GM23338 (cell line): ENCODE measurements around the gene AFM. TPM values are rescaled to one million over a fixed set of nuclear protein-coding genes. Genes with fewer than 3 reads are reported as not detected.

Experiments
- ATAC-seq: fragments of 200-7000 bp; cut with Tn5 transposase; 3 replicates; pipeline ENCODE4 v1.9.1; 2020
- DNase-seq: peaks from one replicate; pipeline ENCODE4 v3.0.0-alpha.2; 2015; ENCODE audit warnings: low spot score
- H2AFZ ChIP-seq: fragments of 200-600 bp; sonication (generic); 2 replicates; pipeline ENCODE4 v1.8.0; 2016; ENCODE audit warnings: antibody characterized with exemption, mild to moderate bottlenecking, moderate library complexity
- H3F3A ChIP-seq: fragments of 200-600 bp; sonication (generic); replicated peaks from 2 replicates; pipeline ENCODE4 v1.8.0; 2017; ENCODE audit warnings: antibody characterized with exemption, mixed run types, low read depth
- H3K27ac ChIP-seq: fragments of 200-600 bp; sonication (generic); 2 replicates; pipeline ENCODE4 v1.6.1; 2016; ENCODE audit warnings: low read depth
- H3K27me3 ChIP-seq: fragments of 200-600 bp; sonication (generic); 2 replicates; pipeline ENCODE4 v1.8.0; 2016; ENCODE audit warnings: mild to moderate bottlenecking, mixed run types, moderate library complexity; ENCODE audit not compliant: insufficient read depth
- H3K36me3 ChIP-seq: fragments of 200-600 bp; sonication (generic); 2 replicates; pipeline ENCODE4 v1.8.0; 2016; ENCODE audit warnings: mild to moderate bottlenecking; ENCODE audit not compliant: insufficient read depth
- H3K4me1 ChIP-seq: fragments of 200-600 bp; sonication (generic); 2 replicates; pipeline ENCODE4 v1.8.0; 2016; ENCODE audit warnings: mild to moderate bottlenecking, moderate library complexity; ENCODE audit not compliant: insufficient read depth
- H3K4me2 ChIP-seq: fragments of 200-600 bp; sonication (generic); 2 replicates; pipeline ENCODE4 v1.7.1; 2017; ENCODE audit warnings: mixed run types
- H3K4me3 ChIP-seq: fragments of 200-600 bp; sonication (generic); 2 replicates; pipeline ENCODE4 v1.6.1; 2016; ENCODE audit warnings: mixed run types
- H3K79me2 ChIP-seq: fragments of 200-600 bp; sonication (generic); replicated peaks from 2 replicates; pipeline ENCODE4 v1.8.0; 2017; ENCODE audit warnings: mild to moderate bottlenecking; ENCODE audit not compliant: insufficient read depth
- H3K9me2 ChIP-seq: fragments of 200-600 bp; sonication (generic); 2 replicates; pipeline ENCODE4 v1.8.0; 2017; ENCODE audit not compliant: insufficient read depth
- H4K20me1 ChIP-seq: fragments of 200-600 bp; sonication (generic); replicated peaks from 2 replicates; pipeline ENCODE4 v1.8.0; 2017; ENCODE audit warnings: mild to moderate bottlenecking; ENCODE audit not compliant: insufficient read depth
- H3K27ac Mint-ChIP-seq: 2 replicates; pipeline ENCODE4 v1.8.0; 2020; ENCODE audit warnings: inconsistent platforms, mild to moderate bottlenecking, moderate library complexity, mixed read lengths
- H3K27me3 Mint-ChIP-seq: 3 replicates; pipeline ENCODE4 v1.8.0; 2022; ENCODE audit warnings: low read depth, mild to moderate bottlenecking, moderate library complexity, mixed read lengths, inconsistent platforms; ENCODE audit not compliant: insufficient read depth, poor library complexity
- H3K36me3 Mint-ChIP-seq: 3 replicates; pipeline ENCODE4 v1.8.0; 2021; ENCODE audit warnings: low read depth, mild to moderate bottlenecking, inconsistent platforms, moderate library complexity, mixed read lengths
- H3K4me1 Mint-ChIP-seq: 3 replicates; pipeline ENCODE4 v1.8.0; 2020; ENCODE audit warnings: mild to moderate bottlenecking, inconsistent platforms, mixed read lengths
- H3K4me3 Mint-ChIP-seq: 3 replicates; pipeline ENCODE4 v1.8.0; 2021; ENCODE audit warnings: moderate library complexity, mild to moderate bottlenecking, inconsistent platforms, mixed read lengths
- H3K9me3 Mint-ChIP-seq: 3 replicates; pipeline ENCODE4 v1.8.0; 2020; ENCODE audit warnings: moderate library complexity, mild to moderate bottlenecking, inconsistent platforms, mixed read lengths
- CREB1 ChIP-seq: fragments of 250-450 bp; sonication (Bioruptor Pico); IDR thresholded peaks from 2 replicates; pipeline ENCODE4 v1.5.0; 2020; ENCODE audit warnings: low read depth, mild to moderate bottlenecking, moderate library complexity
- ZNF114 ChIP-seq: fragments of 250-450 bp; sonication (Bioruptor Pico); IDR thresholded peaks from 2 replicates; pipeline ENCODE4 v1.5.0; 2020; ENCODE audit warnings: mild to moderate bottlenecking, moderate library complexity
- polyA plus RNA-seq: library from polyadenylated mRNA; unstranded; fragments of >200 nt; fragmentation: Nextera tagmentation; extraction: Ambion mirVana; gene quantifications from 2 replicates; pipeline ENCODE4 v1.2.1, GENCODE V29; 2016
- total RNA-seq: library from RNA; depleted of rRNA; stranded (reverse); fragments of >200 nt; shearing (Covaris generic); gene quantifications from 2 replicates; pipeline ENCODE4 v1.2.3, GENCODE V29; 2014
- TF ChIP-seq, protein P1 (sequence below), 2 experiments: fragments of 200-600 bp in 1 of 2; sonication (generic) in 1 of 2; conservative IDR thresholded peaks; 2 replicates each; pipeline versions ENCODE4 v1.5.1 to v1.6.1; 2016 to 2017; ENCODE audit warnings: antibody characterized with exemption in 2 of 2, low read depth in 2 of 2, mild to moderate bottlenecking in 2 of 2, moderate library complexity in 1 of 2
- TF ChIP-seq, protein P2 (sequence below): IDR thresholded peaks from 2 replicates; pipeline ENCODE4 v1.6.1; 2016; ENCODE audit warnings: antibody characterized with exemption

AFM gene
- total and polyA plus RNA-seq, 2 experiments from 2014 or later: not detected

DNA sequence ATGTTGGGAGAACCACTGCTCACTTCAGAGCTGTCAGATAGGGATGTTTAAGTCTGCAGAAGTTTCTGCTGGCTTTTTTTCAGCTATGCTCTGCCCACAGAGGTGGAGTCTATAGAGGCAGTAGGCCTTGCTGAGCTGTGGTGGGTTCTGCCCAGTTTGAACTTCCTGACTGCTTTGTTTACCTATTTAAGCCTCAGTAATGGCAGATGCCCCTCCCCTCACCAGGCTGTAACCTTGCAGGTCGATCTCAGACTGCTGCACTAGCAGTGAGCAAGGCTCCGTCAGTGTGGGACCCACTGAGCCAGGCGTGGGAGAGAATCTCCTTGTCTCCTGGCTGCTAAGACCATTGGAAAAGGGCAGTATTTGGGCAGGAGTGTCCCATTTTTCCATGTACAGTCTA lies 36.8 kb downstream of the AFM start (continued):
- no peak for TF ChIP-seq CREB1 (CRISPR knock-in tag)
- TF ChIP-seq, protein P1, sequence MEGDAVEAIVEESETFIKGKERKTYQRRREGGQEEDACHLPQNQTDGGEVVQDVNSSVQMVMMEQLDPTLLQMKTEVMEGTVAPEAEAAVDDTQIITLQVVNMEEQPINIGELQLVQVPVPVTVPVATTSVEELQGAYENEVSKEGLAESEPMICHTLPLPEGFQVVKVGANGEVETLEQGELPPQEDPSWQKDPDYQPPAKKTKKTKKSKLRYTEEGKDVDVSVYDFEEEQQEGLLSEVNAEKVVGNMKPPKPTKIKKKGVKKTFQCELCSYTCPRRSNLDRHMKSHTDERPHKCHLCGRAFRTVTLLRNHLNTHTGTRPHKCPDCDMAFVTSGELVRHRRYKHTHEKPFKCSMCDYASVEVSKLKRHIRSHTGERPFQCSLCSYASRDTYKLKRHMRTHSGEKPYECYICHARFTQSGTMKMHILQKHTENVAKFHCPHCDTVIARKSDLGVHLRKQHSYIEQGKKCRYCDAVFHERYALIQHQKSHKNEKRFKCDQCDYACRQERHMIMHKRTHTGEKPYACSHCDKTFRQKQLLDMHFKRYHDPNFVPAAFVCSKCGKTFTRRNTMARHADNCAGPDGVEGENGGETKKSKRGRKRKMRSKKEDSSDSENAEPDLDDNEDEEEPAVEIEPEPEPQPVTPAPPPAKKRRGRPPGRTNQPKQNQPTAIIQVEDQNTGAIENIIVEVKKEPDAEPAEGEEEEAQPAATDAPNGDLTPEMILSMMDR (conservative IDR thresholded peaks at IDR 0.05; ENCODE audit: low read depth in 2 of 2): no peak

DNA sequence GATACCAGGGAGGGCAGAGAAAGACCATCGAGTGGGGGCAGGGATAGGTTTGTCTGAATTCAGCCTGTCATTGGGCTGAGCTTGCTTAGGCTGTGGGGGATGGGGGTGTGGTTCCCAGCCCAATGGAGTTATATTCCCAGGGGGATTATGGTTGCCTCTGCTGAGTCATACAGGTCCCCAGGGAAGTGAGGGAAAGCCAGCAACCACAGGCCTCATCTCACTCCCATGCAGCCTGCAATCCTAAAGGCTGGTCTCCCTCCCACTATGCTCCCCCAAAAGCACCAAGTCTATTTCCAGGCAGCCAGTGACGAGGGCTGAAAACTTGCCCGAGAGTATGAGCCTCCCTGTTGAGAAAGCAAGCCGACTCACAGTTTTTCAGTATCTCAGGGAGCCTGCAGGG lies 39.3 kb downstream of the AFM start:
- Histone ChIP-seq H3K4me1 (no peaks in the 10 kb centered on the region; the same call in 1 of the 2 replicates), H3K4me3 (no peak overlapping the region), H3K36me3 (no peaks in the 10 kb centered on the region), H3K27ac (no peak overlapping the region), H3F3A (no peaks in the 10 kb centered on the region), H3K4me2 (peak overlapping the region; percentile 52; the same call in 1 of the 2 replicates), H3K79me2 (no peaks in the 10 kb centered on the region), H2AFZ (peak overlapping the region; percentile 78), H3K27me3 (no peaks in the 10 kb centered on the region), H4K20me1 (no peaks in the 10 kb centered on the region), H3K9me2 (peaks cover 3% of the 10 kb centered on the region; the same call in 1 of the 2 replicates)
- Mint-ChIP-seq H3K9me3 (peaks cover 32% of the 10 kb centered on the region), H3K36me3 (peaks cover 21% of the 10 kb centered on the region), H3K27ac (peak overlapping the region; percentile 90), H3K4me3 (no peak overlapping the region), H3K4me1 (peaks cover 20% of the 10 kb centered on the region), H3K27me3 (peaks cover 2% of the 10 kb centered on the region)
- TF ChIP-seq CREB1 (CRISPR knock-in tag): peak; percentile 45
- TF ChIP-seq, protein P2, sequence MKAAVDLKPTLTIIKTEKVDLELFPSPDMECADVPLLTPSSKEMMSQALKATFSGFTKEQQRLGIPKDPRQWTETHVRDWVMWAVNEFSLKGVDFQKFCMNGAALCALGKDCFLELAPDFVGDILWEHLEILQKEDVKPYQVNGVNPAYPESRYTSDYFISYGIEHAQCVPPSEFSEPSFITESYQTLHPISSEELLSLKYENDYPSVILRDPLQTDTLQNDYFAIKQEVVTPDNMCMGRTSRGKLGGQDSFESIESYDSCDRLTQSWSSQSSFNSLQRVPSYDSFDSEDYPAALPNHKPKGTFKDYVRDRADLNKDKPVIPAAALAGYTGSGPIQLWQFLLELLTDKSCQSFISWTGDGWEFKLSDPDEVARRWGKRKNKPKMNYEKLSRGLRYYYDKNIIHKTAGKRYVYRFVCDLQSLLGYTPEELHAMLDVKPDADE: no peak
- peak; percentile 51 for DNase-seq
- ATAC-seq: peak; percentile 90

DNA sequence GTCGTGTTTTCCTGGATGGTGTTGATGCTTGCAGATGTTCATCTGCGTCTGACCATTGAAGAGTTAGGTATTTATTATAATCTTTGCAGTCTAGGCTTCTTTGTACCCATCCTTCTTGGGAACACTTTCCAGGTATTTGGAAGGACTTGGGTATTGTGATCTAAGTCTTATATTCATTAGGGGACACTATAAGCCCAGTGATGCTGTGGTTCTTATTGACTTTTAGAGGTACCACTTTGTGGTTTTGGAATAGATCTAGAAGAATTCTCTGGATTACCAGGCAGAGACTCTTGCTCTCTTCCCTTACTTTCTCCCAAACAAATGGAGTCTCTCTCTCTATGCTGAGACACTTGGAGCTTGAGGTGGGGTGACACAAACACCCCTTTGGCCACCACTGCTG lies 41.6 kb downstream of the AFM start:
- Mint-ChIP-seq H3K27me3 (peaks cover 2% of the 10 kb centered on the region), H3K27ac (no peak overlapping the region), H3K9me3 (peaks cover 23% of the 10 kb centered on the region), H3K4me1 (peaks cover 20% of the 10 kb centered on the region), H3K4me3 (no peak overlapping the region), H3K36me3 (peaks cover 17% of the 10 kb centered on the region)
- no peaks in the 10 kb centered on the region for H3K36me3 ChIP-seq
- H3K4me1 ChIP-seq: no peaks in the 10 kb centered on the region; the same call in 1 of the 2 replicates
- no peaks in the 10 kb centered on the region for H4K20me1 ChIP-seq
- no peak for DNase-seq
- TF ChIP-seq, protein P1 (conservative IDR thresholded peaks at IDR 0.05; ENCODE audit: low read depth in 2 of 2): peak in 1 of 2 experiments; percentile 21; a peak in 2 of 4 replicates
- TF ChIP-seq ZNF114 (CRISPR knock-in tag): no peak
- H3F3A ChIP-seq: no peaks in the 10 kb centered on the region
- no peaks in the 10 kb centered on the region for H3K27me3 ChIP-seq
- H3K79me2 ChIP-seq: no peaks in the 10 kb centered on the region
- H3K4me3 ChIP-seq: no peak overlapping the region
- no peak overlapping the region for H2AFZ ChIP-seq
- H3K9me2 ChIP-seq: peaks cover 3% of the 10 kb centered on the region; the same call in 1 of the 2 replicates
- no peak overlapping the region for H3K27ac ChIP-seq
- ATAC-seq: no peak
- H3K4me2 ChIP-seq: no peak overlapping the region
